Astrocyte (in vitro differentiated cells and primary cell): ENCODE results near the gene CNTNAP2. TPM values are rescaled to one million over a fixed set of nuclear protein-coding genes. Genes with fewer than 3 reads are reported as not detected.
"Not testable (repeated sequence)": the region's sequence is repeated elsewhere in the genome, so short reads cannot be mapped to it uniquely, and the experiment has no call there.

Experiments
- DNase-seq: peaks from one replicate; pipeline ENCODE4 v3.0.0-alpha.2; 2010; ENCODE audit warnings: low read depth
- FAIRE-seq: peaks from 2 replicates; lab custom pipeline; 2011; peaks lifted over from hg19 to GRCh38; lab: Jason Lieb, UNC
- H2AFZ ChIP-seq: 2 replicates; pipeline ENCODE4 v1.6.0; 2012; ENCODE audit warnings: low read depth, low read length, inconsistent platforms
- H3K27ac ChIP-seq: 2 replicates; pipeline ENCODE4 v1.5.1; 2011; ENCODE audit warnings: low read depth, low read length, inconsistent platforms
- H3K27me3 ChIP-seq: 2 replicates; pipeline ENCODE4 v1.6.0; 2011; ENCODE audit warnings: low read length, inconsistent platforms; ENCODE audit not compliant: insufficient read depth
- H3K36me3 ChIP-seq: 2 replicates; pipeline ENCODE4 v1.5.1; 2011; ENCODE audit warnings: low read length, inconsistent platforms; ENCODE audit not compliant: insufficient read depth
- H3K4me1 ChIP-seq: 2 replicates; pipeline ENCODE4 v1.5.1; 2011; ENCODE audit warnings: low read length, inconsistent platforms; ENCODE audit not compliant: insufficient read depth
- H3K4me2 ChIP-seq: 2 replicates; pipeline ENCODE4 v1.6.0; 2012; ENCODE audit warnings: low read length, inconsistent platforms
- H3K4me3 ChIP-seq: 2 replicates; pipeline ENCODE4 v1.5.1; 2011; ENCODE audit warnings: low read depth, mild to moderate bottlenecking, low read length, inconsistent platforms; ENCODE audit not compliant: insufficient read depth
- H3K79me2 ChIP-seq: 2 replicates; pipeline ENCODE4 v1.6.0; 2012; ENCODE audit warnings: mild to moderate bottlenecking, low read length, inconsistent platforms; ENCODE audit not compliant: insufficient read depth
- H3K9ac ChIP-seq: 2 replicates; pipeline ENCODE4 v1.6.0; 2012; ENCODE audit warnings: mild to moderate bottlenecking, low read length, inconsistent platforms
- H3K9me3 ChIP-seq: 2 replicates; pipeline ENCODE4 v1.5.1; 2012; ENCODE audit warnings: low read depth, mild to moderate bottlenecking, low read length, inconsistent platforms; ENCODE audit not compliant: insufficient read depth
- H4K20me1 ChIP-seq: 2 replicates; pipeline ENCODE4 v1.6.0; 2012; ENCODE audit warnings: low read length, inconsistent platforms; ENCODE audit not compliant: insufficient read depth
- H3K27ac Mint-ChIP-seq: one replicate; pipeline ENCODE4 v1.8.0; 2021; ENCODE audit warnings: mild to moderate bottlenecking, mixed read lengths; ENCODE audit not compliant: unreplicated experiment
- H3K27me3 Mint-ChIP-seq: one replicate; pipeline ENCODE4 v1.8.0; 2021; ENCODE audit warnings: low read depth, mixed read lengths; ENCODE audit not compliant: unreplicated experiment
- H3K36me3 Mint-ChIP-seq: one replicate; pipeline ENCODE4 v1.8.0; 2021; ENCODE audit warnings: low read depth, mixed read lengths; ENCODE audit not compliant: unreplicated experiment
- H3K4me1 Mint-ChIP-seq: one replicate; pipeline ENCODE4 v1.8.0; 2021; ENCODE audit warnings: low read depth, mixed read lengths; ENCODE audit not compliant: unreplicated experiment
- H3K4me3 Mint-ChIP-seq: one replicate; pipeline ENCODE4 v1.8.0; 2021; ENCODE audit warnings: mild to moderate bottlenecking, moderate library complexity, mixed read lengths; ENCODE audit not compliant: unreplicated experiment
- H3K9me3 Mint-ChIP-seq: one replicate; pipeline ENCODE4 v1.8.0; 2021; ENCODE audit warnings: mild to moderate bottlenecking, mixed read lengths; ENCODE audit not compliant: unreplicated experiment
- EZH2 ChIP-seq: IDR thresholded peaks from 2 replicates; pipeline ENCODE4 v1.6.1; 2012; ENCODE audit warnings: mild to moderate bottlenecking, low read length, inconsistent platforms; ENCODE audit not compliant: insufficient read depth
- total RNA-seq: library from RNA; stranded (reverse); gene quantifications from 2 replicates; pipeline ENCODE4 v1.2.1, GENCODE V29; 2021
- TF ChIP-seq, protein P1 (sequence below): IDR thresholded peaks from 2 replicates; pipeline ENCODE4 v1.5.1; 2011; ENCODE audit warnings: low read depth, mild to moderate bottlenecking, inconsistent platforms, low read length, moderate library complexity; ENCODE audit not compliant: insufficient read depth

CNTNAP2 gene
- total RNA-seq, 1 donor from 2014 or later = 20.0 TPM

GRCh38 chr7:148461392-148462179 lies 2345.0 kb downstream of the CNTNAP2 start:
- H3K27ac ChIP-seq = no peak overlapping the region
- no peak overlapping the region for H2AFZ ChIP-seq
- no peaks in the 10 kb centered on the region for H3K9me3 ChIP-seq
- Mint-ChIP-seq H3K4me3 (no peak overlapping the region), H3K36me3 (no peaks in the 10 kb centered on the region), H3K27ac (no peak overlapping the region), H3K27me3 (peaks cover 15% of the 10 kb centered on the region), H3K4me1 (no peaks in the 10 kb centered on the region), H3K9me3 (peaks cover 11% of the 10 kb centered on the region)
- no peak for TF ChIP-seq EZH2
- TF ChIP-seq, protein P1, sequence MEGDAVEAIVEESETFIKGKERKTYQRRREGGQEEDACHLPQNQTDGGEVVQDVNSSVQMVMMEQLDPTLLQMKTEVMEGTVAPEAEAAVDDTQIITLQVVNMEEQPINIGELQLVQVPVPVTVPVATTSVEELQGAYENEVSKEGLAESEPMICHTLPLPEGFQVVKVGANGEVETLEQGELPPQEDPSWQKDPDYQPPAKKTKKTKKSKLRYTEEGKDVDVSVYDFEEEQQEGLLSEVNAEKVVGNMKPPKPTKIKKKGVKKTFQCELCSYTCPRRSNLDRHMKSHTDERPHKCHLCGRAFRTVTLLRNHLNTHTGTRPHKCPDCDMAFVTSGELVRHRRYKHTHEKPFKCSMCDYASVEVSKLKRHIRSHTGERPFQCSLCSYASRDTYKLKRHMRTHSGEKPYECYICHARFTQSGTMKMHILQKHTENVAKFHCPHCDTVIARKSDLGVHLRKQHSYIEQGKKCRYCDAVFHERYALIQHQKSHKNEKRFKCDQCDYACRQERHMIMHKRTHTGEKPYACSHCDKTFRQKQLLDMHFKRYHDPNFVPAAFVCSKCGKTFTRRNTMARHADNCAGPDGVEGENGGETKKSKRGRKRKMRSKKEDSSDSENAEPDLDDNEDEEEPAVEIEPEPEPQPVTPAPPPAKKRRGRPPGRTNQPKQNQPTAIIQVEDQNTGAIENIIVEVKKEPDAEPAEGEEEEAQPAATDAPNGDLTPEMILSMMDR = no peak
- no peak overlapping the region for H3K4me2 ChIP-seq
- H3K4me1 ChIP-seq = no peaks in the 10 kb centered on the region
- no peak for DNase-seq
- H3K27me3 ChIP-seq = no peaks in the 10 kb centered on the region
- no peak for FAIRE-seq
- H3K9ac ChIP-seq = no peak overlapping the region
- H3K4me3 ChIP-seq = no peak overlapping the region
- no peaks in the 10 kb centered on the region for H4K20me1 ChIP-seq
- H3K79me2 ChIP-seq = no peaks in the 10 kb centered on the region
- no peaks in the 10 kb centered on the region for H3K36me3 ChIP-seq

DNA sequence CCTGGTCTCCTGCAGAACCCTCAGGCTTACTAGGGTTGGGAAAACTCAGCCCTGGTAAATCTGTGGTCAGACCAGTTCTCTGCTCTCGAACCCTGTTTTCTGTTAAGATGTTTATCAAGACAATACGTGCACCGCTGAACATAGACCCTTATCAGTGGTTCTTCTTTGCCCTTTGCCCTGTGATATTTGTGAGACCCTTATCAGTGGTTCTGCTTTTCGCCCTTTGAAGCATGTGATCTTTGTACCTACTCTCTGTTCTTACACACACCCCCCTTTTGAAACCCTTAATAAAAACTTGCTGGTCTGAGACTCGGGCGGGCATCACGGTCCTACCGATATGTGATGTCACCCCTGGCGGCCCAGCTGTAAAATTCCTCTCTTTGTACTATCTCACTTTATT lies 2346.2 kb downstream of the CNTNAP2 start:
- not testable (repeated sequence) for H3K9me3 ChIP-seq, H3K4me3 ChIP-seq, FAIRE-seq, H3K79me2 ChIP-seq, DNase-seq, H3K27me3 ChIP-seq, H3K27ac Mint-ChIP-seq, H3K4me1 ChIP-seq, H3K4me1 Mint-ChIP-seq, H4K20me1 ChIP-seq, H3K36me3 Mint-ChIP-seq, H3K4me3 Mint-ChIP-seq, H3K4me2 ChIP-seq, H3K27ac ChIP-seq, H3K9ac ChIP-seq, H3K36me3 ChIP-seq, H2AFZ ChIP-seq
- peaks cover 11% of the 10 kb centered on the region for H3K9me3 Mint-ChIP-seq
- peaks cover 11% of the 10 kb centered on the region for H3K27me3 Mint-ChIP-seq

GRCh38 chr7:148463210-148463609 lies 2346.6 kb downstream of the CNTNAP2 start:
- Mint-ChIP-seq H3K27me3 (peaks cover 7% of the 10 kb centered on the region), H3K4me1 (no peaks in the 10 kb centered on the region), H3K4me3 (no peak overlapping the region), H3K9me3 (peaks cover 11% of the 10 kb centered on the region), H3K36me3 (no peaks in the 10 kb centered on the region), H3K27ac (no peak overlapping the region)
- Histone ChIP-seq H3K36me3 (no peaks in the 10 kb centered on the region), H2AFZ (no peak overlapping the region), H3K9ac (no peak overlapping the region), H3K27ac (no peak overlapping the region), H3K4me2 (no peak overlapping the region), H3K9me3 (no peaks in the 10 kb centered on the region), H4K20me1 (no peaks in the 10 kb centered on the region), H3K27me3 (no peaks in the 10 kb centered on the region), H3K4me3 (no peak overlapping the region), H3K4me1 (no peaks in the 10 kb centered on the region), H3K79me2 (no peaks in the 10 kb centered on the region)
- FAIRE-seq = no peak
- no peak for DNase-seq
- TF ChIP-seq, protein P1 = no peak
- TF ChIP-seq EZH2 = no peak
